Gastrocnemius medialis (tissue), 4 donors: Measurements from ENCODE around the gene ANTXR1.

Experiments used
- POLR2A ChIP-seq, 2 donors: fragments of 450-650 bp; IDR thresholded peaks; one replicate each; pipeline ENCODE4 v1.6.1; 2017; ENCODE audit warnings: antibody characterized with exemption in 2 of 2, mild to moderate bottlenecking in 2 of 2, moderate library complexity in 2 of 2
- TF ChIP-seq, protein P1 (sequence below), 5 experiments: fragments of 450-650 bp in 3 of 5; fragments of 200-600 bp in 2 of 5; sonication (generic) in 2 of 5; IDR thresholded peaks in 4 of 5; conservative IDR thresholded peaks in 1 of 5; 1 replicate in 4 of 5; 2 replicates in 1 of 5; pipeline ENCODE4 v1.5.1; 2016 to 2019; ENCODE audit warnings: antibody characterized with exemption in 5 of 5, mild to moderate bottlenecking in 3 of 5, moderate library complexity in 3 of 5

DNA sequence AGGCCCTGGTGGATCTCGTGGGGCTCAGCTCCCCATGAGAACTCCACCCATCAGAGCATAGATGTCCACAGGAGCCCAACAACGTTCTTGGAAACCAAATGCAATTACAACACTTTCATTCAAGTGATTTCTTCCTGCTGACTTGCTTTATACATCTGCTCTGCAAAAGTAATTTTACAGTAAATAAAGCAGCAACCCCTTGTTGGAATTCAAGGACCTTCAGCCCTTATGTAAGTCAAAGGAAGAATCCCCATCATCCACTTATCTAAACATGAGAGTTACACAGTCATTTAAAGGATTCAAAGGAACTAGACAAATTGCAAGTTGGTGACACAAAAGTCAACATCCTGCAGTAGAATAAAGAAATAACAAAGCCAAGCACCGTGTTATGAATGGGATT lies 17.1 kb upstream of the ANTXR1 start:
- TF ChIP-seq, protein P1, sequence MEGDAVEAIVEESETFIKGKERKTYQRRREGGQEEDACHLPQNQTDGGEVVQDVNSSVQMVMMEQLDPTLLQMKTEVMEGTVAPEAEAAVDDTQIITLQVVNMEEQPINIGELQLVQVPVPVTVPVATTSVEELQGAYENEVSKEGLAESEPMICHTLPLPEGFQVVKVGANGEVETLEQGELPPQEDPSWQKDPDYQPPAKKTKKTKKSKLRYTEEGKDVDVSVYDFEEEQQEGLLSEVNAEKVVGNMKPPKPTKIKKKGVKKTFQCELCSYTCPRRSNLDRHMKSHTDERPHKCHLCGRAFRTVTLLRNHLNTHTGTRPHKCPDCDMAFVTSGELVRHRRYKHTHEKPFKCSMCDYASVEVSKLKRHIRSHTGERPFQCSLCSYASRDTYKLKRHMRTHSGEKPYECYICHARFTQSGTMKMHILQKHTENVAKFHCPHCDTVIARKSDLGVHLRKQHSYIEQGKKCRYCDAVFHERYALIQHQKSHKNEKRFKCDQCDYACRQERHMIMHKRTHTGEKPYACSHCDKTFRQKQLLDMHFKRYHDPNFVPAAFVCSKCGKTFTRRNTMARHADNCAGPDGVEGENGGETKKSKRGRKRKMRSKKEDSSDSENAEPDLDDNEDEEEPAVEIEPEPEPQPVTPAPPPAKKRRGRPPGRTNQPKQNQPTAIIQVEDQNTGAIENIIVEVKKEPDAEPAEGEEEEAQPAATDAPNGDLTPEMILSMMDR (IDR thresholded peaks at IDR 0.05 in 4 of 5, conservative IDR thresholded peaks at IDR 0.05 in 1 of 5), result no peak
- no peak for TF ChIP-seq POLR2A (IDR thresholded peaks at IDR 0.05)
